D721Med (cell line): ENCODE data around the gene USP35.

ENCODE experiments used
- DNase-seq: peaks from one replicate; pipeline ENCODE4 v3.0.0; 2011; ENCODE audit warnings: low spot score; ENCODE audit not compliant: insufficient read length
- FAIRE-seq: peaks from 2 replicates; lab custom pipeline; 2011; peaks lifted over from hg19 to GRCh38; lab: Jason Lieb, UNC
- TF ChIP-seq, protein P1 (sequence below): IDR thresholded peaks from 2 replicates; pipeline ENCODE4 v1.5.1; 2012; ENCODE audit warnings: mild to moderate bottlenecking, control low read depth; ENCODE audit not compliant: insufficient read depth; ENCODE audit errors: missing control alignments

USP35 gene

DNA sequence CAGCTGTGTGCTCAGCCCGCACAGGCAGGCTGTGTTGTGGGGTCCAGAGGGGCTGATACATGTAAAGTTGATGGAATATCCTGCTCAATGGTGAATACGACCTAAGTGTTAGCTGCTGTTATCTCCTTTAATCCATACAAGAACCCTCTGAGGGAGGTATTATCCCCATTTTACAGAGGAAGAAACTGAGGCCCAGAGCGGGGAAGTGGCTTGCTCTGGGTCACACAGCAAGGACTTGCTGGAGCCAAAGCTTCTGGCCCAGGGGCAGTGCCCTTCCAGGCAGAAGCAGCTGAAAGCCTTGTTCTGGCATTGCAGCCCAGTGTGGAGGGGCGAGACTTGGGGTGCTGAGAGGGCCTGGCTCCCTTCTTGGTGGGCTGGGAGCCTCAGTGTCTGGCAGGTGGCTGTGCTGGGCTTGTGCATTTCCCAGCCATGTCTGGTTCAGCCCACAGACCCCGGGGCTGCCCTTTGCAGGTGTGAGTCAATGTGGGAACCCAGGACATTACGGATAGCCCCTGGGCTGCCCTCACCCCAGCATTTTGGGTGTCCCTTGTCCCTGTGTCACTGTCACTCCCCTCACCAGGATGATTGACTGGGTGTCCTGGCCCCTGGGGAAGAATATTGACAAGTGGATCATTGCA, 10.4 kb downstream of the USP35 start:
- FAIRE-seq (no peak), DNase-seq (no peak)
- TF ChIP-seq, protein P1, sequence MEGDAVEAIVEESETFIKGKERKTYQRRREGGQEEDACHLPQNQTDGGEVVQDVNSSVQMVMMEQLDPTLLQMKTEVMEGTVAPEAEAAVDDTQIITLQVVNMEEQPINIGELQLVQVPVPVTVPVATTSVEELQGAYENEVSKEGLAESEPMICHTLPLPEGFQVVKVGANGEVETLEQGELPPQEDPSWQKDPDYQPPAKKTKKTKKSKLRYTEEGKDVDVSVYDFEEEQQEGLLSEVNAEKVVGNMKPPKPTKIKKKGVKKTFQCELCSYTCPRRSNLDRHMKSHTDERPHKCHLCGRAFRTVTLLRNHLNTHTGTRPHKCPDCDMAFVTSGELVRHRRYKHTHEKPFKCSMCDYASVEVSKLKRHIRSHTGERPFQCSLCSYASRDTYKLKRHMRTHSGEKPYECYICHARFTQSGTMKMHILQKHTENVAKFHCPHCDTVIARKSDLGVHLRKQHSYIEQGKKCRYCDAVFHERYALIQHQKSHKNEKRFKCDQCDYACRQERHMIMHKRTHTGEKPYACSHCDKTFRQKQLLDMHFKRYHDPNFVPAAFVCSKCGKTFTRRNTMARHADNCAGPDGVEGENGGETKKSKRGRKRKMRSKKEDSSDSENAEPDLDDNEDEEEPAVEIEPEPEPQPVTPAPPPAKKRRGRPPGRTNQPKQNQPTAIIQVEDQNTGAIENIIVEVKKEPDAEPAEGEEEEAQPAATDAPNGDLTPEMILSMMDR = no peak

DNA sequence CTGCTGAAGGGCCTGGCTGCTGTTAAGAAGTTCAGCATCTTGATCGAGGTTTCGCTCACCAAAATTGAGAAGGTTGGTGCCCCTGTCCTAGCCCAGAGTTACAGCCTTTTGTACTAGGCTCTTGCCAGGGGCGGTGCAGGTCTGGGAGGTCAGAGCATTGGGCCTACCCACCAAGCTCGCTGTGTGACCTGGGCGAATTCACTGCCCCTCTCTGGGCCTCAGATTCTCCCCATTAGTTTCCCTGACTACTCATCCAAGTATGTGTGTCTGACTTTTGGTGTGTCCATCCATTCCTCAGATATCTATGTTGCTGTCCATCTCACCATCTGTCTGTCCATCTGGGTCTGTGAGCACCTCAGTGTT, 10.9 kb downstream of the USP35 start:
- no peak for FAIRE-seq
- TF ChIP-seq, protein P1 = no peak
- no peak for DNase-seq

DNA sequence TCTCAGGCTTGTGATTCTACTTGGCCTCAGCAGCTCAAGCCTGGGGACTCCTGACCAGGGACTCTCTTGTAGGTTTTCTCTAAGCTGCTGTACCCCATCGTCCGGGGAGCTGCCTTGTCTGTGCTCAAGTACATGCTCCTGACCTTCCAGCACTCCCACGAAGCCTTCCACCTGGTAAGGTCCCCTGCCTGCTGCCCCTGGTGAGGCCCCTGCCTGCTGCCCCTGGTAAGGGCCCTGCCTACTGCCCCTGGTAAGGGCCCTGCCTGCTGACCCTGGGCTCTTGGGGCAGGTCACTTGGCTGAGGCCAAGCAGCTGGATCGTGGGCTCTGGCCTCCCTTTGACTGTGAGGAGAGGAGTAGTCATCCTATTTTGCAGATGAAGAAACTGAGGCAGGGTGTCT, 11.3 kb downstream of the USP35 start:
- no peak for FAIRE-seq
- TF ChIP-seq, protein P1 = no peak
- DNase-seq = no peak

DNA sequence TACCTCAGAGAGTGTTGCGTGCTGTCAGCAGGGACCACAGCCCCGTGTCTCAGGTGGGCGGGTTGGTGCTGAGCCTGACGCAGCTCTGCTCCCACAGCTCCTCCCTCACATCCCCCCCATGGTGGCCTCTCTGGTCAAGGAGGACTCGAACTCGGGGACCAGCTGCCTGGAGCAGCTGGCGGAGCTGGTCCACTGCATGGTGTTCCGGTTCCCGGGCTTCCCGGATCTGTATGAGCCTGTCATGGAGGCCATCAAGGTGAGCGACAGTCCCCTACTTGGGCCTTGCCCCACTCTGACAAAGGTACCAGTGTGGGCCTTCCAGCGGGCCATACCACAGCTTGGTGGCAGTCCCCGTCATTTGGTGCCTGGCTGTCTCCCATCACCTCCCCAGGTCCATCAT, 11.8 kb downstream of the USP35 start:
- TF ChIP-seq, protein P1 = no peak
- no peak for FAIRE-seq
- no peak for DNase-seq

DNA sequence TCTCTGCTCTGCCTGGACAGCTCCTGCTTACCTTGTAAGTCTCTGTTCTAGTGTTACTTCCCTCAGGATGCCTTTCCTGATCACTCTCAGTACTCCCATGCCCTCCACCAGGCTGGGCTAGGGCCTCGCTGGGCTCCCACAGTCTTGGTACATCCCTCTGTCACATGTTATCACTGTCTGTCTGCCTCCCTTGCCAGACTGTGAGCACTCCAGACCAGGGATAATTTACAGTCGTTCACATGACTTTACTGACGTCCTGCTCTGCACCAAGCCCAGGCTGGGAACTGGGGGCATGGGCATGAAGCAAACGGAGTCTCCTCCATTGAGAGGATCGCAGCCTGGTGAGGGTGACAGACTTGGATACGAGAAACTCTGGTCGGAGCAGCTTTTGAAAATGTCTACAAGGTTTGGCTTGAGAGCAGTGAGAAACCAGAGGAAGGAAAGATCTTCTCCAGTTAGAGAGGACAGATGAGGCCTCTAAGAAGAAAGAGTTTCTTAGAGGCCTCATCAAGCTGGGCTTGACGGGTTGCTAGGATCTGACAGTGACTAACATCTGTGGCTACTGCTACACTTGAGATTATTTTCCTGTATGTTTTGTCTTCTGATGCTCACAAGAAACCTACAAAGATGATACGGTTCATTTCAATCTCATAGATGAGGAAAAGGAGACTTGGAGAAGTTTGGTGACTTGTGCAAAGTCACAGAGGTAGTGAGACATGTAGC, 12.5 kb downstream of the USP35 start:
- DNase-seq (no peak), FAIRE-seq (no peak)
- TF ChIP-seq, protein P1 = no peak

DNA sequence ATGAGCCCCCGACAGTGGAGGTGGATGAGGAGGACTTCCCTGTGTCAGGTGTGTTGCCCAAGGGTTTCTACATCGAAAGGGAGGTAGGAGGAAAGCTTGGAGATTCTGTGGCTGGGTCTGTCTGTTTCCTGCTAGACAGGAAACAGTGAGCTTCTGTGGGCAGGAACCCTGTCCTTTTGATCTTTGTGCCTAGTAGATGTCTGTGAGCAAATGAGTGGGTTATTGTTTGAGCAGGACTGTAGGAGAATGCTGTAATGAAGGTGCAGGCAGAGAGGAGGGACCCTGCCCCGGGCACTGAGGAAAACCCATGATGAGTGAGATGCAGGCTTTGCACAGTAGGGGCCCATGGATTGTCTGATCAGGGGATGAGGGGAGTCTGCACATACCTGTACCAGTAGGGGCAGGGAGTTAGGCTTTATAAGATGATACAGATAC, 14.0 kb downstream of the USP35 start:
- FAIRE-seq (no peak), DNase-seq (no peak)
- TF ChIP-seq, protein P1 = no peak

DNA sequence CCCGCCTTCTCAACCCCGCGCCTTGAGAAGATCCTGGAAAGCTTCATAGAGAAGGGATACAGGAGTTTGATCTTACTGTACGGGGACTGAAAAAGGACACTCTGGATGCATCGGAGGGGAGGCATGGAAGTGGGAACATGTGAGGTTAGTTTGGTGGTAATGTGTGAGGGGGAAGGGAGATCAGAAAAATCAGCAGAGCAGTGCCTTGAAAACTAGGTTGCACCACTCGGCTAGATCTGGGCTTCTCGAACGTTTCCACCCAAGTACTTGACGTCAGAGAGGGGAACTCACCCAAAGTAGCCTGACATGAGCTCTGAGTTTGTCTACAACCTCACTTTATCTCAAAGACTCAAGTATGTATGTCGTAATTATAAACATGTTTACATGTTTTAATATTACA, 14.5 kb downstream of the USP35 start:
- DNase-seq = no peak
- TF ChIP-seq, protein P1 = no peak
- no peak for FAIRE-seq
